ENCODE data around the gene KLHDC3. TPM values are rescaled to one million over a fixed set of nuclear protein-coding genes. Genes with fewer than 3 reads are reported as not detected.

Gene KLHDC3
- total and polyA plus RNA-seq, 2 of the 13 experiments (the other 11 are each of a cell fraction or from before 2014, with no cell fraction given), result 78.3 to 91.5 TPM

DNA sequence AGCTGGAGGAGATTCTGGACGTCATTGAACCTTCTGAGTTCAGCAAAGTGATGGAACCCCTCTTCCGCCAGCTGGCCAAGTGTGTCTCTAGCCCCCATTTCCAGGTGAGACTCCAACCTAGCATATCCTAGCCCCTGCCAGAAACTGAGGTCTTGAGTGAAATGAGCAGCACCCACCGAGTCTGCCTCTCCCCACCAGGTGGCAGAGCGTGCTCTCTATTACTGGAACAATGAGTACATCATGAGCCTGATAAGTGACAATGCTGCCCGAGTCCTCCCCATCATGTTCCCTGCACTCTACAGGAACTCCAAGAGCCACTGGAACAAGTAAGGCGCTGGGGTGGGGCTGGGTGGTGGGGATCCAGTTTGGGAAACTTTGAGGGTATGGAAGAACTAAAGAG lies 4.9 kb upstream of the KLHDC3 start:
- no TSS peak for BruUV-seq (replicated peaks)
- Histone ChIP-seq H3K9me3 (ENCODE audit: low read length) (no peaks in the 10 kb centered on the region), H3K4me1 (ENCODE audit: insufficient read depth, low read length) (peaks cover 14% of the 10 kb centered on the region), H2AFZ (ENCODE audit: low read length) (no peak overlapping the region), H4K20me1 (ENCODE audit: insufficient read depth, low read length) (no peaks in the 10 kb centered on the region), H3K36me3 (replicated peaks in 1 of 2; ENCODE audit: control insufficient read depth in 1 of 2, insufficient read depth in 2 of 2, low read length in 2 of 2) (peaks cover 29 to 69% of the 10 kb centered on the region in 2 experiments), H3K4me2 (ENCODE audit: low read depth, low read length) (no peak overlapping the region), H3K4me3 (replicated peaks in 1 of 3; ENCODE audit: insufficient read depth in 1 of 3, low read depth in 2 of 3, low read length in 3 of 3) (no peak overlapping the region), H3K27me3 (ENCODE audit: control insufficient read depth in 1 of 2, insufficient read depth in 2 of 2, low read length in 2 of 2) (no peaks in the 10 kb centered on the region; a peak in 1 of 5 replicates), H3K27ac (ENCODE audit: extremely low read length, insufficient read depth, low read length) (no peak overlapping the region), H3K79me2 (ENCODE audit: insufficient read depth, low read length) (peaks cover 13% of the 10 kb centered on the region), H3K9ac (ENCODE audit: insufficient read depth, low read depth, low read length) (no peak overlapping the region)
- peak; percentile 85 for FAIRE-seq
- peak; percentile 12; the same call in 2 of the 3 replicates for ATAC-seq
- intact Hi-C loops (cut with micrococcal nuclease; ENCODE audit: unreplicated experiment) (loop anchor here (1.0 kb wide), 2 partner anchors 26 to 134 kb away; no protein-coding TSS in a partner anchor), in situ Hi-C loops (cut with HindIII; ENCODE audit: extremely low pct_ligation_motif_present, low pct_unique_long_range_greater_than_20kb) (no loop called here)
- WGBS (ENCODE audit: low lambda C conversion rate), result 67% methylated on average over 6 of the region's 6 CpGs
- peak; percentile 49 for DNase-seq (ENCODE audit: low spot score)
- CTCF ChIA-PET (ENCODE audit: low intra/inter-chr PET ratio, low total read pairs), result interaction anchor here (1.0 to 1.6 kb wide), 2 partner anchors 121 to 135 kb away, joined by 4 to 6 read pairs; no protein-coding TSS in a partner anchor
- POLR2A ChIA-PET, result interaction anchor here (0.8 to 4.9 kb wide), 2 partner anchors 25 to 40 kb away, joined by 3 to 22 read pairs; partner anchors contain the start of gene PPP2R5D
- TF ChIP-seq, protein P1, sequence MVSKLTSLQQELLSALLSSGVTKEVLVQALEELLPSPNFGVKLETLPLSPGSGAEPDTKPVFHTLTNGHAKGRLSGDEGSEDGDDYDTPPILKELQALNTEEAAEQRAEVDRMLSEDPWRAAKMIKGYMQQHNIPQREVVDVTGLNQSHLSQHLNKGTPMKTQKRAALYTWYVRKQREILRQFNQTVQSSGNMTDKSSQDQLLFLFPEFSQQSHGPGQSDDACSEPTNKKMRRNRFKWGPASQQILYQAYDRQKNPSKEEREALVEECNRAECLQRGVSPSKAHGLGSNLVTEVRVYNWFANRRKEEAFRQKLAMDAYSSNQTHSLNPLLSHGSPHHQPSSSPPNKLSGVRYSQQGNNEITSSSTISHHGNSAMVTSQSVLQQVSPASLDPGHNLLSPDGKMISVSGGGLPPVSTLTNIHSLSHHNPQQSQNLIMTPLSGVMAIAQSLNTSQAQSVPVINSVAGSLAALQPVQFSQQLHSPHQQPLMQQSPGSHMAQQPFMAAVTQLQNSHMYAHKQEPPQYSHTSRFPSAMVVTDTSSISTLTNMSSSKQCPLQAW (CRISPR knock-in tag; IDR thresholded peaks at IDR 0.05), result peak; percentile 26; the same call in 1 of the 2 replicates
- TF ChIP-seq, protein P2, sequence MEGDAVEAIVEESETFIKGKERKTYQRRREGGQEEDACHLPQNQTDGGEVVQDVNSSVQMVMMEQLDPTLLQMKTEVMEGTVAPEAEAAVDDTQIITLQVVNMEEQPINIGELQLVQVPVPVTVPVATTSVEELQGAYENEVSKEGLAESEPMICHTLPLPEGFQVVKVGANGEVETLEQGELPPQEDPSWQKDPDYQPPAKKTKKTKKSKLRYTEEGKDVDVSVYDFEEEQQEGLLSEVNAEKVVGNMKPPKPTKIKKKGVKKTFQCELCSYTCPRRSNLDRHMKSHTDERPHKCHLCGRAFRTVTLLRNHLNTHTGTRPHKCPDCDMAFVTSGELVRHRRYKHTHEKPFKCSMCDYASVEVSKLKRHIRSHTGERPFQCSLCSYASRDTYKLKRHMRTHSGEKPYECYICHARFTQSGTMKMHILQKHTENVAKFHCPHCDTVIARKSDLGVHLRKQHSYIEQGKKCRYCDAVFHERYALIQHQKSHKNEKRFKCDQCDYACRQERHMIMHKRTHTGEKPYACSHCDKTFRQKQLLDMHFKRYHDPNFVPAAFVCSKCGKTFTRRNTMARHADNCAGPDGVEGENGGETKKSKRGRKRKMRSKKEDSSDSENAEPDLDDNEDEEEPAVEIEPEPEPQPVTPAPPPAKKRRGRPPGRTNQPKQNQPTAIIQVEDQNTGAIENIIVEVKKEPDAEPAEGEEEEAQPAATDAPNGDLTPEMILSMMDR (CRISPR knock-in tag; IDR thresholded peaks at IDR 0.05), result peak; percentile 73
- TF ChIP-seq ZNF605 (CRISPR knock-in tag; IDR thresholded peaks at IDR 0.05) (0 out of 2 replicates have a peak, but pooled peaks have one; percentile 43), CCDC6 (CRISPR knock-in tag; IDR thresholded peaks at IDR 0.05) (no peak), TOE1 (CRISPR knock-in tag; IDR thresholded peaks at IDR 0.05) (no peak), XRCC5 (optimal IDR thresholded peaks at IDR 0.05; ENCODE audit: low read length) (peak; percentile 33), RXRB (CRISPR knock-in tag; IDR thresholded peaks at IDR 0.05; ENCODE audit: borderline replicate concordance) (no peak), ZNF557 (CRISPR knock-in tag; IDR thresholded peaks at IDR 0.05) (no peak)
- TF ChIP-seq, protein P3, sequence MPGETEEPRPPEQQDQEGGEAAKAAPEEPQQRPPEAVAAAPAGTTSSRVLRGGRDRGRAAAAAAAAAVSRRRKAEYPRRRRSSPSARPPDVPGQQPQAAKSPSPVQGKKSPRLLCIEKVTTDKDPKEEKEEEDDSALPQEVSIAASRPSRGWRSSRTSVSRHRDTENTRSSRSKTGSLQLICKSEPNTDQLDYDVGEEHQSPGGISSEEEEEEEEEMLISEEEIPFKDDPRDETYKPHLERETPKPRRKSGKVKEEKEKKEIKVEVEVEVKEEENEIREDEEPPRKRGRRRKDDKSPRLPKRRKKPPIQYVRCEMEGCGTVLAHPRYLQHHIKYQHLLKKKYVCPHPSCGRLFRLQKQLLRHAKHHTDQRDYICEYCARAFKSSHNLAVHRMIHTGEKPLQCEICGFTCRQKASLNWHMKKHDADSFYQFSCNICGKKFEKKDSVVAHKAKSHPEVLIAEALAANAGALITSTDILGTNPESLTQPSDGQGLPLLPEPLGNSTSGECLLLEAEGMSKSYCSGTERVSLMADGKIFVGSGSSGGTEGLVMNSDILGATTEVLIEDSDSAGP (CRISPR knock-in tag; IDR thresholded peaks at IDR 0.05; ENCODE audit: borderline replicate concordance), result peak; percentile 27; the same call in 1 of the 2 replicates
- TF ChIP-seq, protein P4, sequence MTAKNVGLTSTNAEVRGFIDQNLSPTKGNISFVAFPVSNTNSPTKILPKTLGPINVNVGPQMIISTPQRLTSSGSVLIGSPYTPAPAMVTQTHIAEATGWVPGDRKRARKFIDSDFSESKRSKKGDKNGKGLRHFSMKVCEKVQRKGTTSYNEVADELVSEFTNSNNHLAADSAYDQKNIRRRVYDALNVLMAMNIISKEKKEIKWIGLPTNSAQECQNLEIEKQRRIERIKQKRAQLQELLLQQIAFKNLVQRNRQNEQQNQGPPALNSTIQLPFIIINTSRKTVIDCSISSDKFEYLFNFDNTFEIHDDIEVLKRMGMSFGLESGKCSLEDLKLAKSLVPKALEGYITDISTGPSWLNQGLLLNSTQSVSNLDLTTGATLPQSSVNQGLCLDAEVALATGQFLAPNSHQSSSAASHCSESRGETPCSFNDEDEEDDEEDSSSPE (CRISPR knock-in tag; IDR thresholded peaks at IDR 0.05), result no peak
- TF ChIP-seq, protein P5, sequence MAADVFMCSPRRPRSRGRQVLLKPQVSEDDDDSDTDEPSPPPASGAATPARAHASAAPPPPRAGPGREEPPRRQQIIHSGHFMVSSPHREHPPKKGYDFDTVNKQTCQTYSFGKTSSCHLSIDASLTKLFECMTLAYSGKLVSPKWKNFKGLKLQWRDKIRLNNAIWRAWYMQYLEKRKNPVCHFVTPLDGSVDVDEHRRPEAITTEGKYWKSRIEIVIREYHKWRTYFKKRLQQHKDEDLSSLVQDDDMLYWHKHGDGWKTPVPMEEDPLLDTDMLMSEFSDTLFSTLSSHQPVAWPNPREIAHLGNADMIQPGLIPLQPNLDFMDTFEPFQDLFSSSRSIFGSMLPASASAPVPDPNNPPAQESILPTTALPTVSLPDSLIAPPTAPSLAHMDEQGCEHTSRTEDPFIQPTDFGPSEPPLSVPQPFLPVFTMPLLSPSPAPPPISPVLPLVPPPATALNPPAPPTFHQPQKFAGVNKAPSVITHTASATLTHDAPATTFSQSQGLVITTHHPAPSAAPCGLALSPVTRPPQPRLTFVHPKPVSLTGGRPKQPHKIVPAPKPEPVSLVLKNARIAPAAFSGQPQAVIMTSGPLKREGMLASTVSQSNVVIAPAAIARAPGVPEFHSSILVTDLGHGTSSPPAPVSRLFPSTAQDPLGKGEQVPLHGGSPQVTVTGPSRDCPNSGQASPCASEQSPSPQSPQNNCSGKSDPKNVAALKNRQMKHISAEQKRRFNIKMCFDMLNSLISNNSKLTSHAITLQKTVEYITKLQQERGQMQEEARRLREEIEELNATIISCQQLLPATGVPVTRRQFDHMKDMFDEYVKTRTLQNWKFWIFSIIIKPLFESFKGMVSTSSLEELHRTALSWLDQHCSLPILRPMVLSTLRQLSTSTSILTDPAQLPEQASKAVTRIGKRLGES (CRISPR knock-in tag; IDR thresholded peaks at IDR 0.05; ENCODE audit: borderline replicate concordance), result no peak
